Type B pancreatic cell (in vitro differentiated cells): Measurements from ENCODE around the gene CHCHD6. TPM values are rescaled to one million over a fixed set of nuclear protein-coding genes. Genes with fewer than 3 reads are reported as not detected.

ENCODE experiments used
- DNase-seq: peaks from one replicate; pipeline ENCODE4 v3.0.0; 2021; ENCODE audit warnings: mixed read lengths; ENCODE audit not compliant: unreplicated experiment; ENCODE audit errors: extremely low spot score
- H3K27ac Mint-ChIP-seq: 2 replicates; pipeline ENCODE4 v1.8.0; 2021; ENCODE audit warnings: mild to moderate bottlenecking, mixed read lengths
- H3K27me3 Mint-ChIP-seq: 2 replicates; pipeline ENCODE4 v1.8.0; 2021; ENCODE audit warnings: mixed read lengths
- H3K36me3 Mint-ChIP-seq: 2 replicates; pipeline ENCODE4 v1.8.0; 2021; ENCODE audit warnings: mixed read lengths
- H3K4me1 Mint-ChIP-seq: one replicate; pipeline ENCODE4 v1.8.0; 2021; ENCODE audit warnings: mixed read lengths; ENCODE audit not compliant: unreplicated experiment
- H3K4me3 Mint-ChIP-seq: 2 replicates; pipeline ENCODE4 v1.8.0; 2021; ENCODE audit warnings: mild to moderate bottlenecking, mixed read lengths
- H3K9me3 Mint-ChIP-seq: 2 replicates; pipeline ENCODE4 v1.8.0; 2021; ENCODE audit warnings: mixed read lengths
- total RNA-seq: library from RNA; stranded (reverse); gene quantifications from 2 replicates; pipeline ENCODE4 v1.2.1, GENCODE V29; 2021; ENCODE audit warnings: low replicate concordance
- TF ChIP-seq, protein P1 (sequence below): fragments of 200-600 bp; sonication (generic); conservative IDR thresholded peaks from 2 replicates; pipeline ENCODE4 v1.5.0; 2021; ENCODE audit warnings: antibody characterized with exemption, mild to moderate bottlenecking

The CHCHD6 gene
- total RNA-seq, 1 donor from 2014 or later = 17.5 TPM

DNA sequence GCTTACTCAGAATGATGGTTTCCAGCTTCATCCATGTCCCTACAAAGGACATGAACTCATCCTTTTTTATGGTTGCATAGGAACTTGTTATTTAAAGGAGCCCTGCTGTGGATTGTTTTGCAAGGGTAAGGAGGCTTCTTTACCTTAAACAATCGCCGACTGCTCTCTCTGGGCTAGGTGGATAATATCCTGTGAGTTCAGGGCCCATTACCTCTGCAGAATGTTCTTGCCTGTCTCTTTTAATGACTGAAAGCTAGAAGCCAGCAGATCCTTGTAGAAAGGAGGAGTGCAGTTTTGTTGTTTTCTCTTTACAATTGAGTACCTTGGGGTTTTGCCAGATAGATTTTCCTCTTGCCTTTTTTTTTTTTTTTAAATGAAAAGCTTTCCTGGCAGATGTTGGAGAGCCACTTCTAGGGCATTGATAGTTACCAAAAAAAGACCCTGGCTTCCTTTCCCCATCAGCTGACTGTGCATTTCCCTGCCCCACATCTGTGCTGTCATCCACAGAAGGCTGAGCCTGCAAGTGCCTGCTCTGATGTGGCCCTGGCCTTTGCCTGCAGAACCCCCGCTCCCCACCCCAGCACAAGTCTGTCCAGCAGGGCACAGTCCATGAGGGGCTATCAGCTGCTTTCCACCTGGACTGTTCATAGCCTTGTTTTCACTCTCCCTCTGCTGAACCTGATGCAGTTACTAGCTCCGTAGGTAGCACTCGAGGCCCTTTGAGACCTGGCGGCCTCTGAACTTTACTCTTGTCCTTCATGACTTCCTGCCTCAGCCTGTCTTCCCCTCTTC, 113.1 kb downstream of the CHCHD6 start:
- Mint-ChIP-seq H3K4me1 (peaks cover 23% of the 10 kb centered on the region), H3K9me3 (peaks cover 8% of the 10 kb centered on the region), H3K27me3 (no peaks in the 10 kb centered on the region), H3K4me3 (no peak overlapping the region), H3K27ac (no peak overlapping the region), H3K36me3 (peaks cover 10% of the 10 kb centered on the region)
- TF ChIP-seq, protein P1, sequence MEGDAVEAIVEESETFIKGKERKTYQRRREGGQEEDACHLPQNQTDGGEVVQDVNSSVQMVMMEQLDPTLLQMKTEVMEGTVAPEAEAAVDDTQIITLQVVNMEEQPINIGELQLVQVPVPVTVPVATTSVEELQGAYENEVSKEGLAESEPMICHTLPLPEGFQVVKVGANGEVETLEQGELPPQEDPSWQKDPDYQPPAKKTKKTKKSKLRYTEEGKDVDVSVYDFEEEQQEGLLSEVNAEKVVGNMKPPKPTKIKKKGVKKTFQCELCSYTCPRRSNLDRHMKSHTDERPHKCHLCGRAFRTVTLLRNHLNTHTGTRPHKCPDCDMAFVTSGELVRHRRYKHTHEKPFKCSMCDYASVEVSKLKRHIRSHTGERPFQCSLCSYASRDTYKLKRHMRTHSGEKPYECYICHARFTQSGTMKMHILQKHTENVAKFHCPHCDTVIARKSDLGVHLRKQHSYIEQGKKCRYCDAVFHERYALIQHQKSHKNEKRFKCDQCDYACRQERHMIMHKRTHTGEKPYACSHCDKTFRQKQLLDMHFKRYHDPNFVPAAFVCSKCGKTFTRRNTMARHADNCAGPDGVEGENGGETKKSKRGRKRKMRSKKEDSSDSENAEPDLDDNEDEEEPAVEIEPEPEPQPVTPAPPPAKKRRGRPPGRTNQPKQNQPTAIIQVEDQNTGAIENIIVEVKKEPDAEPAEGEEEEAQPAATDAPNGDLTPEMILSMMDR = no peak
- DNase-seq = no peak

DNA sequence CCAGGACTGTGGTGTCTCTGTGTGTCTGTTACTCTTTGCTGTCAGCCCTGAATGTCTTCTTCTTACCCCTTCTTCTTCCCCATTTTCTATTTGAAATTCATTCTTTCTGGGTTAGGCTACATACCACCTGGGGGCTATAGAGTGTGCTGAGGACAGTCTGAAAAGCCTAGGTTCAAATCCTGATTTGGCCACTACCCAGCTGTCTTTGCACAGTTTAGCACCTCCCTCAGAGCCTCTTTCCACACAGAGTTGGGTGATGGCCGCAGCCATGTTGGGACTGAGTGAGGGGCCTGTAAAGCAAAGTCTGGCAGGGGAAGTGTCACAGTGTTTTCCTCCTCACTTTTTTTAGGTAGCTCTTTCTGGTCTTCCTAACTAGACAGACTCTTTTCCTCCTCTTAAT, 113.7 kb downstream of the CHCHD6 start:
- H3K27ac Mint-ChIP-seq = no peak overlapping the region
- peaks cover 10% of the 10 kb centered on the region for H3K9me3 Mint-ChIP-seq
- no peak overlapping the region for H3K4me3 Mint-ChIP-seq
- H3K4me1 Mint-ChIP-seq = peaks cover 23% of the 10 kb centered on the region
- H3K27me3 Mint-ChIP-seq = no peaks in the 10 kb centered on the region
- DNase-seq = no peak
- TF ChIP-seq, protein P1 = no peak
- peaks cover 10% of the 10 kb centered on the region for H3K36me3 Mint-ChIP-seq

DNA sequence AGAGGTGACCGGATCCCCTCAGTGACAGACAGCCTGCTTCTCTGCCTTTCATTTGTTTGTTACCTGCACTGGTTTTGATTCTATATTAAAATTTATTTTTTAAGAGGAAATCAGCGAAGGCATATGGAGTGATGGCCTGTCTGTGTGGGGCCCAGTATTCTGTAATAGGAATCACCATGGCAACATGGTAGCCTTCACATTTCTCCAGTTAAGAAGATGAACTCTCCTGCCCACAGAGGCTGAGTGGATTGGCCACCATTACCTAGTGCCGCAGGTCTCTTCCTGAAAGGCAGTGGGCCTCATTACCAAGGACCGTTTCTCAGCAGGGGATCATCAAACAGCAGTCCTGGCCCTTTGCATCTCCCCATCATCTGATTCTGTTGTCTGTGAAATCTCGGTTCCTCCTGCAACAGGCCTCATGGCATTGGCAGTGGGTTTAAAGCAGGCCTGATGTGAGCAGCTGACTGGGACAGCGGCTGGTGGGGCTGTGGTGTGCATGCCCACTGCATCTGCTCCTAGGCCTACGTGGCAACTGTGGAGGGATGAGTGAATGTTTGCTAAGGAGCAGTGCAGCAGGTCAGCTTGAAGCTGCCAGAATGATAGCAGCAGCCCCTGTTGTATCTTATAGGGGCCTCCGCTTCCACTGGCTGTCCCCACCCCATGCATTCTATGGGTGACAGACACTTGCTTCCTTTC, 114.5 kb downstream of the CHCHD6 start:
- peaks cover 10% of the 10 kb centered on the region for H3K36me3 Mint-ChIP-seq
- peaks cover 10% of the 10 kb centered on the region for H3K9me3 Mint-ChIP-seq
- TF ChIP-seq, protein P1 = no peak
- no peak overlapping the region for H3K27ac Mint-ChIP-seq
- no peak for DNase-seq
- H3K4me1 Mint-ChIP-seq = peaks cover 23% of the 10 kb centered on the region
- H3K27me3 Mint-ChIP-seq = no peaks in the 10 kb centered on the region
- H3K4me3 Mint-ChIP-seq = no peak overlapping the region

DNA sequence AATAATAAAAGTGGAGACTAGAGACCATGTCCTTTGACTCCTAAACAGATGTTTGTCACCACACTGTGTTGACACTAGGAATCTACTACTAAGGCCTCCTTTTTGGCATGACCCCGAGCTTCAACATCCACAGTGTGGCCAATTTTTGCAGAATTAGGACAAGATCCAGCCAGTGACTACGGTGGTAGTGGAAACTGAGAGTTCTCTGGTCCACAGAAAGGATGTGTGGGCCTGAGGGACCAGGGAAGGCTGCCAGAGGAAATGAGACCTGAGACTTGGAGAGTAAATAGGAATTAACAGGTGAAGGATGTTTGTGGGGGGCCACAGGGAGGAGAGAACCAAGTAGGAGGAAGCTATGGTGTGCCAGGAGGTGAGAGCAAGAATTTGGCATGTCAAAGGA, 122.7 kb downstream of the CHCHD6 start:
- Mint-ChIP-seq H3K4me1 (no peaks in the 10 kb centered on the region), H3K27me3 (no peaks in the 10 kb centered on the region), H3K9me3 (peaks cover 7% of the 10 kb centered on the region)

DNA sequence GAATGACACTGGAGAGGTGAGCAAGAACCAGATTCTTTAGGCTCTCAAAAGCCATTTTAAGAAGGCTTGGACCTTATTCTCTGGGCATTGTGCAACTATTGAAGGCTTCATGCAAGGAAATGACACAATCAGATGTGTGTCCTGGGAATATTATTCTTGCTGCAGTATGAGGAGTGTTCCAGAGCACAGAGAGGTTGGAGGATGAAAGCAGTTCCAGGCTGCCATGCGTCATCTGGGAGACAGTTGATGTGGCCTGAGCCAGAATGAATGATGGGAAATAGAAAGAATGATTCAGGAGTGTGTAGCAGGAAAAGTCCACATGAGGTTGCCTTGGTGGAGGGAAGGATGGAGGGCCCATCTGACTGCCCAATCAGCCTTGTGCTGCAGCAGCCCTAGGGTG, 123.1 kb downstream of the CHCHD6 start:
- no peak overlapping the region for H3K4me3 Mint-ChIP-seq
- peaks cover 2% of the 10 kb centered on the region for H3K9me3 Mint-ChIP-seq
- TF ChIP-seq, protein P1 = no peak
- H3K4me1 Mint-ChIP-seq = no peaks in the 10 kb centered on the region
- H3K36me3 Mint-ChIP-seq = no peaks in the 10 kb centered on the region
- no peak overlapping the region for H3K27ac Mint-ChIP-seq
- no peaks in the 10 kb centered on the region for H3K27me3 Mint-ChIP-seq
- no peak for DNase-seq

More for the DNA sequence above, 122.7 kb downstream of the CHCHD6 start:
- TF ChIP-seq, protein P1 = no peak
- H3K27ac Mint-ChIP-seq = no peak overlapping the region
- peaks cover 4% of the 10 kb centered on the region for H3K36me3 Mint-ChIP-seq
- no peak for DNase-seq
- no peak overlapping the region for H3K4me3 Mint-ChIP-seq
